Effector memory CD8-positive, alpha-beta T cell (primary cell): ENCODE results near the gene IMPA2.
A peak's percentile ranks its signal among the peaks of the same experiment; 100 is the strongest.

ENCODE experiments used
- ATAC-seq: fragments of 150-1000 bp; cut with Tn5 transposase; replicated peaks from 2 replicates; pipeline ENCODE4 v1.10.0; 2021; ENCODE audit warnings: mild to moderate bottlenecking, moderate library complexity
- DNase-seq, 3 experiments: peaks; one replicate each; pipeline ENCODE4 v3.0.0; 2021
- H3K27ac Mint-ChIP-seq, 2 donors: one replicate each; pipeline ENCODE4 v1.8.0; 2022; ENCODE audit warnings: mild to moderate bottlenecking in 2 of 2, mixed read lengths in 2 of 2, moderate library complexity in 2 of 2
- H3K27me3 Mint-ChIP-seq, 2 donors: one replicate each; pipeline ENCODE4 v1.8.0; 2022; ENCODE audit warnings: mixed read lengths in 2 of 2
- H3K36me3 Mint-ChIP-seq: one replicate; pipeline ENCODE4 v1.8.0; 2022; ENCODE audit warnings: mild to moderate bottlenecking, moderate library complexity, mixed read lengths; ENCODE audit not compliant: insufficient read depth
- H3K4me1 Mint-ChIP-seq, 2 donors: one replicate each; pipeline ENCODE4 v1.8.0; 2022; ENCODE audit warnings: low read depth in 2 of 2, mixed read lengths in 2 of 2
- H3K4me3 Mint-ChIP-seq, 2 donors: one replicate each; pipeline ENCODE4 v1.8.0; 2022; ENCODE audit warnings: mild to moderate bottlenecking in 2 of 2, mixed read lengths in 2 of 2, moderate library complexity in 2 of 2
- H3K9me3 Mint-ChIP-seq, 2 donors: one replicate each; pipeline ENCODE4 v1.8.0; 2022; ENCODE audit warnings: mixed read lengths in 2 of 2

Gene IMPA2

DNA sequence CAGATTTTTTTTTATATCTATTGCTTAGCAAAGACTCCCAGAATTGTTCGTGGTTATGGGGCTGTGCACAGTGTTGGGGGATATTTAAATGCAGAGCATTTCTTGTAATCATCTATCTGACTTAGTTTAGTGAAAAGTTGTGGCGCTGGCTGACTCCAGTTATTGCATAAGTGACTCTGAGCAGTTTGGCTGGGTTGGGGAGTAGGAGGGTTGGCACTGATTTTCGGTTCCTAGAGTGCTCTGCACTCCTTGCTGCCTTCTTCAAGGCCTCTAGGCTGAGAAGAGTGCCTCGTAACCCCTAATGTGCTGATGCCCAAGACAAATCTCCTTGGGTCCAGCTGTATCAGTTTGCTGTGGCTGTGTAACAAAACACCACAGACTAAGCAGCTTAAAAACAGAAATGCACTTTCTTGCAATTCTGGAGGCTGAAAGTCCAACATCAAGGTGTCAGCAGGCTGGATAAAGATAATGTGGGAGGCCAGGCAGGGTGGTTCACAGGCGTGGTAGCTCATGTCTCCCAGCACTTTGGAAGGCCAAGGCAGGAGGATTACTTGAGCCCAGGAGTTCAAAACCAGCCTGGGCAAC lies 6.5 kb upstream of the IMPA2 start:
- no peaks in the 10 kb centered on the region for H3K27me3 Mint-ChIP-seq
- no peaks in the 10 kb centered on the region for H3K4me1 Mint-ChIP-seq
- H3K36me3 Mint-ChIP-seq, result peaks cover 4% of the 10 kb centered on the region
- no peak for ATAC-seq
- H3K27ac Mint-ChIP-seq, result no peak overlapping the region
- no peaks in the 10 kb centered on the region for H3K9me3 Mint-ChIP-seq
- no peak overlapping the region for H3K4me3 Mint-ChIP-seq
- no peak for DNase-seq

DNA sequence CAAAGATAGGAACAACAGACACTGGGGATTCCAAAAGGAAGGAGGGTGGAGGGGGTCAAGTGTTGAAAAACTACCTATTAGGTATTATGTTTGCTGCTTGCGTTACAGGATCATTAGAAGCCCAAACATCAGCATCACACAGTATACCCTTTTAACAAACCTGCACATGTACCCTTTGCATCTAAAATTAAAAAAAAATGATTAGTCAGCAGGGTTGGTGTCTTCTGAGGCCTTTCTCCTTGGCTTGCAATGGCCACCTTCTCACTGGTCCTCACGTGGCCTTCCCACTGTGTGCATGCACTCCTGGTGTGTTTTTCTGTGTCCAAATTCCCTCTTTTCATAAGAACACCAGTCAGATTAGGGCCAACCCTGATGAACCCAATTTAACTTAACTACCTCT lies 5.6 kb upstream of the IMPA2 start:
- no peak for ATAC-seq
- Mint-ChIP-seq H3K9me3 (no peaks in the 10 kb centered on the region), H3K4me1 (peaks cover 5% of the 10 kb centered on the region in 2 donors), H3K4me3 (no peak overlapping the region), H3K27ac (no peak overlapping the region), H3K27me3 (no peaks in the 10 kb centered on the region), H3K36me3 (peaks cover 4% of the 10 kb centered on the region)
- no peak for DNase-seq

DNA sequence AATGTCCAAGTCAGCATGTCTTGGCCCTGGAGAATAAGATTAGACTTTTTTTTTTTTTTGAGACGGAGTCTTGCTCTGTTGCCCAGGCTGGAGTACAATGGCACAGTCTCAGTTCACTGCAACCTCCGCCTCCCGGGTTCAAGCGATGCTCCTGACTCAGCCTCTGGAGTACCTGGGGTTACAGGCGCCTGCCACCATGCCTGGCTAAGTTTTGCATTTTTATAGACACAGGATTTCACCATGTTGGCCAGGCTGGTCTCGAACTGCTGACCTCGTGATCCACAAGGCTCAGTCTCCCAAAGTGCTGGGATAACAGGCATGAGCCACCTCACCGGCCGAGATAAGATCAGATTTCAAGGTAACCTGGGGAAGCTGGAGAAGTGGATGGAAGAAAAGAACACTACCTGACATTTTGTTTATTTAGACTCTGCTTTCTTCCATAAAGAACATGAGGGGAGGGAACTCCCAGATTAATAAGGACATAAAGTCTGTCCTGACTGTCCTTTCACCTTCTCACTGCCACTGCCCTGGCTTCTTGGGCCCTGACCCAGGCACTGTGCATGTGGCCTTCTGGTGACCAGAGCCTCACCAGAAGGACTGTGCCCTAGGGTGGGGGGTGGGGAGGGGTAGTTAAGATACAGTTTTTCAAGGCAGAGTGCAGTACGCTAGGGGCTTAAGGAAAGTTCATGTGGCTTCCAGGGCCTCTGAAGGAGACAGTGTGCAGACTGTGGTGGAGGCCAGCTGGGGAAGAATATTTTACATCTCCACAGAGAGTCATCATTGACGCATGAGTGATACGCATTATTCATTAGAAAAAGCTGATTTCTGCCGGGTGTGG lies 4.8 kb upstream of the IMPA2 start:
- Mint-ChIP-seq H3K4me3 (no peak overlapping the region), H3K27me3 (no peaks in the 10 kb centered on the region), H3K9me3 (no peaks in the 10 kb centered on the region), H3K27ac (no peak overlapping the region), H3K36me3 (peaks cover 4% of the 10 kb centered on the region), H3K4me1 (peaks cover 5% of the 10 kb centered on the region in 2 donors)
- DNase-seq, result no peak
- no peak for ATAC-seq

DNA sequence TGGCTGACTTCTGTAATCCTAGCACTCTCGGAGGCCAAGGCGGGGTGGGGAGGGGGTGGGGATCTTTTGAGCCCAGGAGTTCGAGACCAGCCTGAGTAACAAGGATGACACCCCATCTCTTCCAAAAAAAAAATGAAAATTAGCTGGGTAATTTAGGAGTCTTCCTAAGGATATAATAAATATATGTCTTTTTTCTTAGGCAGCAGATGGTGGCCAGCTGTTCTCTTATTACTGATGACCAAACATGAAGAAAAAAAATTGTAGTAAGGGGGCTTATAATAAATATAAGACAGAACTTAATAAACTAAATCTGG lies 4.2 kb upstream of the IMPA2 start:
- H3K9me3 Mint-ChIP-seq, result no peaks in the 10 kb centered on the region
- ATAC-seq (no peak), DNase-seq (no peak)
- no peaks in the 10 kb centered on the region for H3K36me3 Mint-ChIP-seq
- no peaks in the 10 kb centered on the region for H3K27me3 Mint-ChIP-seq
- no peak overlapping the region for H3K4me3 Mint-ChIP-seq
- no peak overlapping the region for H3K27ac Mint-ChIP-seq
- peaks cover 7 to 8% of the 10 kb centered on the region in 2 donors for H3K4me1 Mint-ChIP-seq

DNA sequence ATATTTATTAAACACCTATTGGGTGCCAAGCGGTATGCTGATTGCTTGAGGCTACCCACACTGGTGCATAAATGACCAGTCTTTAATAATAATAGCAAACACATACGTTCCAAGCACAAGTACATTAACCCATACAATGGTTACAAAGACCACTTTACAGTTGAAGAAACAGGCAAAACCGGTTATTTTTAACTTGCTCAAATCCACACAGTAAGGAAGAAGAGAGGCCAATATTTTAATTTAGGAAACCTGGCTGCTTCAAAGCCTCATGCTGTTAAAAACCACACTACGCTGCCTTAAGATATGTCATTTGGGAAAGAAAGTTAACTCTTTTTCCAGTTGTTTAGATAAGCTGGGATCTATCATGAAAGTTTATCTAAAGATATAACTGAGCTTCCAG lies 2.4 kb upstream of the IMPA2 start:
- Mint-ChIP-seq H3K27ac (no peak overlapping the region), H3K36me3 (peaks cover 4% of the 10 kb centered on the region), H3K4me3 (peak overlapping the region in 1 of 2 donors; percentile 6), H3K4me1 (peaks cover 10 to 11% of the 10 kb centered on the region in 2 donors), H3K27me3 (no peaks in the 10 kb centered on the region), H3K9me3 (no peaks in the 10 kb centered on the region)
- no peak for ATAC-seq
- no peak for DNase-seq

DNA sequence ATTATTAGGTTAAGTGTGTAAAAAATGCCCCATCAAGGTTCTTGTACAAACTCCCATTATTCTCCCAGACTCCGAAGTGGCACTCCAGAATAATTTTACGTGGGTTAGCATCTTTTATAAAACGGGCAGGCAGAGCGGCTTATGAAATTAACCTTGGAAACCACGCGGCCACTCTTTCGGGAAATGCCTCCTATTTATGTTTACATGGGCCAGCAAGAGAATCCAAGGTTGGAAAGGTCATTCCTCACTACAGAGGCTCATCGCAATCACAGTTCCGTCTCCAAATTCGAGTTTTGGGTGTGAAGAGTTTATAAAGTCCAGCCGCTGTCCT lies 1.2 kb upstream of the IMPA2 start:
- Mint-ChIP-seq H3K36me3 (peaks cover 4% of the 10 kb centered on the region), H3K9me3 (no peaks in the 10 kb centered on the region)
- no peak for ATAC-seq

DNA sequence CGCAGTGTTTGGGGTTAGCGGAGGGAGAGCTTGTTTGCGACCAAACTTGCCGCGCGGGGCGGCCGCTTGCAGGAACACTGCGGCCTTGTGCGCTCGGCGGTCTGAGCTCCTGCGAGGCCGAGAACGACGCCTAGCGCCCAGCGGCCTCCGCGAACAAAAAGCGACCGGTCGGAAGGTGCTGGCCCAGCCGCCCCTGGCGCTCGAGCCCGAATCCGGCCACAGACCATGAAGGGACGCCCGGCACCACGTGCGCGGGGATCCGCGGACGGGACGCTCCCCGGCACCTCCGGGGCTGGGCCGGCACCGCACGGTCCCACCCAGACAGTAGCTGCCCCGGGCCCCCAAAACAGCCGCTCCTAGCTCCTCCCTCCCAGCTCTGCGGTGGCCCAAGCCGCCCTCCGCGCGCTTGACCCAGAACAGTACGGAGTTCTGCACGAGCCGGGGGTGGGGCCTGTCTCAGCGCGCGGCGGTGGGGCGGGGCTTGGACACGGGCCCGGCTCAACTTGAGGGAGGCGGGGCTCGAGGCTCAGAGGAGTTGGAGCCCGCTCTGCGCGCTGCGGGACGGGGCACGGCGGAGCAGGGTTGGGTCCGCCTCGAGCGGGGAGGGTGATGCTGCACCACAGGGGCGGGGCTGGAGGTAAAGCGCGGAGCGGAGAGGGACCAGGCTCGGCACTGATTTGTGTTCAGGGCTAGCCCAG lies 664 bp upstream of the IMPA2 start:
- DNase-seq (peak; percentile 88 to 92 (median 91)), ATAC-seq (peak; percentile 92)
- Mint-ChIP-seq H3K27me3 (no peaks in the 10 kb centered on the region), H3K4me1 (peaks cover 10 to 11% of the 10 kb centered on the region in 2 donors), H3K36me3 (peaks cover 4% of the 10 kb centered on the region), H3K4me3 (peak overlapping the region; percentile 86 to 87), H3K9me3 (no peaks in the 10 kb centered on the region), H3K27ac (peak overlapping the region in 1 of 2 donors; percentile 26)

More for the DNA sequence above, 1.2 kb upstream of the IMPA2 start:
- peak overlapping the region; percentile 86 to 87 for H3K4me3 Mint-ChIP-seq
- no peaks in the 10 kb centered on the region for H3K27me3 Mint-ChIP-seq
- peaks cover 10 to 11% of the 10 kb centered on the region in 2 donors for H3K4me1 Mint-ChIP-seq
- peak overlapping the region in 1 of 2 donors; percentile 26 for H3K27ac Mint-ChIP-seq
- no peak for DNase-seq

DNA sequence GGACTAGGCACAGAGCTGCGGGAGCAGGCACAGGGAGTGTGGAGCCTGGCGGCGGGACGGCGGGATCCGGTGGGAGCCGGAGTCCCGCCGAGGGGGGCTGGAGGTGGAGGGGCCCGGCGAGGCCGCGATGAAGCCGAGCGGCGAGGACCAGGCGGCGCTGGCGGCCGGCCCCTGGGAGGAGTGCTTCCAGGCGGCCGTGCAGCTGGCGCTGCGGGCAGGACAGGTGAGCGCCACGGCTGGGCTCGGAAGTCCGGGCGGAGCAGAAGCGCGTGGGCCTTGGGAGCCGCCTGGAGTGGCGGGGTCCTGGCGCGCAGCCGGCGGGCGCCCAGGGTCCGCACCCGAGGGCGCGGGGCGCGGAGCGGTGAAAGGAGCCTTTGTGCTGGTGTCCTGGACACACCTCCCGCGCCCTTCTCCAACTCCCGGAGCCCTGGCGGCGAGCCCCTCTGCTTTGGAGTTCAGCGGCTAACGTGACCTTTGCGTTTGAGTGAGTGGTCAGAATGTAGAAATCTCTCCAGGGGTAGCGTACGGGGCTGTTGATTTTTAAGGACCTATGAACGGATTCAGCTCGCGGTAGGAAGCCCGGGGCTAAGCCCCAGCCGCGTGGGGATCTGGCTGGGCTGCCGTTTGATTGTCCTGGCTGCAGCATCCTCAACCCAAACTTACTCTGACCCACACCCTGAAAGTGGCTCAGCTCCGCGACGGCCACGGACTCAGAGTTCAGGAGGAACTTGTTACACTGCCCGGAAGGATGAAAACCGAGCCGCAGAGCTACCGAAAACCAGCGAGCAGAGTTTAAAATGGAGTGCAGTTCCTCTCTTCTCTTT lies 448 bp downstream of the IMPA2 start:
- Mint-ChIP-seq H3K9me3 (no peaks in the 10 kb centered on the region), H3K36me3 (peaks cover 7% of the 10 kb centered on the region), H3K4me3 (peak overlapping the region; percentile 86 to 87), H3K27me3 (no peaks in the 10 kb centered on the region), H3K4me1 (peaks cover 10 to 13% of the 10 kb centered on the region in 2 donors), H3K27ac (peak overlapping the region in 1 of 2 donors; percentile 75)
- DNase-seq, result peak in 1 of 3 experiments; percentile 19
- ATAC-seq, result peak; percentile 1

DNA sequence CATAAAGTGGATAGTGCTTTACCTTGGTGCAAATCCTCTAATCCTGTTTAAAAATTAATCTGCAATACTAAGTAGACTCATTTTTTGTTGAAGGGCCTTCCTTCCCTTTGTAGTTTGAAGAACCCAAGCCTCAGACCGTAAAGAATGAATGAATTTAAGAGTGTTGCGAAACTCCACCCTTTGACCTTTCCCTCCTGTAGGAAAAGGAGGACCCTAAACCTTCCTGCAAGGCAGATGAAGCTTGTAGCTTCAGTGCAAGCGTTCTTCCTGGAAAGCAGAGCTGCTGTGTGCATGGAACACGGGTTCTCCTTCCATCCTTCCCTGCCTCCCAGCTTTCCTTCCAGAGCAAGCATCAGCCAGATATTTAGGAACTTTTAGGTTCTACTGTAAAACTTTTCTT lies 1.7 kb downstream of the IMPA2 start:
- H3K4me3 Mint-ChIP-seq, result peak overlapping the region; percentile 86 to 87
- ATAC-seq (no peak), DNase-seq (no peak)
- H3K27me3 Mint-ChIP-seq, result no peaks in the 10 kb centered on the region
- H3K4me1 Mint-ChIP-seq, result peaks cover 10 to 13% of the 10 kb centered on the region in 2 donors
- no peak overlapping the region for H3K27ac Mint-ChIP-seq
- H3K9me3 Mint-ChIP-seq, result no peaks in the 10 kb centered on the region
- H3K36me3 Mint-ChIP-seq, result peaks cover 7% of the 10 kb centered on the region

DNA sequence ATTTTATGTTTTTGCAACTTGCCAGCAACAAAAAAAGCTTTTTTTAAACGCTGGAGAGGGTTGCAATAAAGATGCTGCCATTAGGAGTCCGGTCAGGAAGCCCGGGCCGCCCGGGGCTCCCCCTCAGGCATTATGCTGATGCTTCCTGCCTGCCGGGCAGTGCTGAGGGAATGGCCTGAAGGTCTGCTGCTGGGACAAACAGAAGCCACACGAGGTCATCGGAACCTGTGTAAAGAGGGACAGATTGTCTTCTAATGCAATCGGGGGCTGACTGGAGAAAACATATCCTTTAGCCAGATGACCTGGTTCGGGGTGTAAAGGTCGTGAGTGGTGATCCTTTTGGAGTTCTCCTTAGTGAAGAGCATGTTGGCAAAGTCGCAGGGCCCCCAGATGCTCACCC lies 2.3 kb downstream of the IMPA2 start:
- DNase-seq (no peak), ATAC-seq (no peak)
- no peak overlapping the region for H3K27ac Mint-ChIP-seq
- H3K9me3 Mint-ChIP-seq, result no peaks in the 10 kb centered on the region
- no peak overlapping the region for H3K4me3 Mint-ChIP-seq
- peaks cover 10 to 13% of the 10 kb centered on the region in 2 donors for H3K4me1 Mint-ChIP-seq
- no peaks in the 10 kb centered on the region for H3K27me3 Mint-ChIP-seq
- peaks cover 7% of the 10 kb centered on the region for H3K36me3 Mint-ChIP-seq

DNA sequence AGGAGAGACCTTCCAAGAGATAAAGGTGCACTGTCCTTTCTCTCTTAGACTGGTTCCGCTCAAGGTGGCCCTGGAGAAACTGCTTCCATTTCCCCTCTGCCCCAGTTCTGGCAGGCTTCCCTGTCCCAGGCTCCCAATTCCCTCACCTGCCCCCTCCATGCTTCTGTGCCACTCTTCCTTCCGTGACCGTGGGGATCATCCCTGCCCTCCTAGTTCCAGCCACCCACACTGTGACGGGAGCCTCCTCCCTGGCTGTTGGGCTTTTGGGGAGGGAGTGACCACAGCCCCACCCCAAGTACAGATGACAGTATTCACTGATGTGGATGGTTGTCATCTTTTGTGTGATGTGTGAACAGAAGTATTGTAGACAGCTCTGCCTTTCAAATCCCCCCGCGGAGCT lies 2.8 kb downstream of the IMPA2 start:
- no peak for DNase-seq
- H3K27me3 Mint-ChIP-seq, result no peaks in the 10 kb centered on the region
- H3K27ac Mint-ChIP-seq, result no peak overlapping the region
- peaks cover 10 to 13% of the 10 kb centered on the region in 2 donors for H3K4me1 Mint-ChIP-seq
- H3K36me3 Mint-ChIP-seq, result peaks cover 7% of the 10 kb centered on the region
- ATAC-seq, result no peak
- no peaks in the 10 kb centered on the region for H3K9me3 Mint-ChIP-seq
- H3K4me3 Mint-ChIP-seq, result no peak overlapping the region

DNA sequence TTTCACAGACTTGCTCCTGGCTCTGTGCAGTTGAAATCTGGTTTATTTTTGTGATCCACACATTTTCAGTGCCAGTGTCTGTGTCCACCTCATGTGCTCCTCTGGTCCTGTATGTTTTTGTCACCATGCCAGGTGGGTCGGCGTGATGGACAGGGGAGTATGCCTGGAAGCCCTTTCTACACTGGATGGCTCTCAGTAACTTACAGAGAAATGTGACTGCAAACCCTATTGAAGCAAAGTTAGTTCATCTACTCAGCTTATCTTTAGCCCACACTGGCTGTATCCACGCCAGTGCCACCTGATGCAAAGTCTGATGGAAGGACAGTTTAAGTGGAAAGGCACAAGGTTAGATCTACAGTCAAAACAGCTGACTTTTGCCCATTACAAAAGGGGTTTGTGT lies 4.3 kb downstream of the IMPA2 start:
- H3K4me1 Mint-ChIP-seq, result peaks cover 5 to 8% of the 10 kb centered on the region in 2 donors
- no peak overlapping the region for H3K27ac Mint-ChIP-seq
- H3K27me3 Mint-ChIP-seq, result no peaks in the 10 kb centered on the region
- H3K9me3 Mint-ChIP-seq, result no peaks in the 10 kb centered on the region
- H3K36me3 Mint-ChIP-seq, result peaks cover 7% of the 10 kb centered on the region
- no peak for ATAC-seq
- no peak overlapping the region for H3K4me3 Mint-ChIP-seq
- DNase-seq, result no peak

DNA sequence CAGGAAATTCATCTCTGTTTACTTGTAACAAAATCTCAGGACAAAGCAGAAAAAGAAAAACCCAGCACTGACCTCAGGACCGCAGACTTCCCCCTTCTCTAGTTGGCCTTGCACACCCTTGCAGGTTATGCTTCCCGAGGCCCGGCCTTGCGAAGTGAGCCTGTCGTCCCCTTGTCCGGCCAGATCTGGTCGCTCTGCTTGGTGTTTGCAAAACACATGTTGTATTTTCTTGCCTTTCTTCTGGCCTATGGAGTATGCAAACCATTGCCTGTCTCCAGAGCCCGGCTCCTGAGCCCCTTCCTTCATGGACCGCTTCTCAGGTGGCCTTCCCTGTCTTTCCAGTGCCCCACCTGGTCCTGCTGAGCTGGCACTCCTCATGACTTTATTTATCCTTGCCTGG lies 4.8 kb downstream of the IMPA2 start:
- Mint-ChIP-seq H3K4me3 (no peak overlapping the region), H3K4me1 (peaks cover 5 to 9% of the 10 kb centered on the region in 2 donors), H3K9me3 (no peaks in the 10 kb centered on the region), H3K27ac (no peak overlapping the region), H3K27me3 (no peaks in the 10 kb centered on the region), H3K36me3 (peaks cover 7% of the 10 kb centered on the region)
- no peak for DNase-seq
- no peak for ATAC-seq
